ENCODE results near the gene TEAD1. TPM values are rescaled to one million over a fixed set of nuclear protein-coding genes. Genes with fewer than 3 reads are reported as not detected.

Gene TEAD1
- total and polyA plus RNA-seq, 10 of the 15 experiments (the other 5 are each of a cell fraction or from before 2014, with no cell fraction given): 0.01 to 0.59 (median 0.04) TPM; not detected in 6

GRCh38 chr11:12794576-12795230 is 120.5 kb downstream of the TEAD1 start:
- Histone ChIP-seq H3K4me3 (no peak overlapping the region), H3K4me2 (ENCODE audit: control insufficient read depth, insufficient read depth) (no peak overlapping the region), H3K9ac (ENCODE audit: control insufficient read depth, insufficient read depth, low read length) (no peak overlapping the region), H2AFZ (ENCODE audit: control insufficient read depth, low read depth, low read length) (no peak overlapping the region), H3K9me3 (replicated peaks; ENCODE audit: control insufficient read depth, insufficient read depth, low read length) (no peaks in the 10 kb centered on the region), H3K27me3 (replicated peaks in 1 of 2; ENCODE audit: control insufficient read depth in 2 of 2, insufficient read depth in 2 of 2, low read length in 1 of 2) (no peaks in the 10 kb centered on the region; a peak in 3 of 4 replicates), H4K20me1 (ENCODE audit: control insufficient read depth, insufficient read depth) (no peaks in the 10 kb centered on the region), H3K4me1 (ENCODE audit: control insufficient read depth, insufficient read depth, low read length) (no peaks in the 10 kb centered on the region), H3K27ac (ENCODE audit: control insufficient read depth, insufficient read depth) (no peak overlapping the region), H3K36me3 (ENCODE audit: control insufficient read depth in 2 of 2, insufficient read depth in 2 of 2, low read length in 1 of 2) (no peaks in the 10 kb centered on the region), H3K79me2 (ENCODE audit: control insufficient read depth, insufficient read depth, low read length) (no peaks in the 10 kb centered on the region)
- intact Hi-C loops (cut with micrococcal nuclease; ENCODE audit: unreplicated experiment) (no loop called here), in situ Hi-C loops (cut with MboI) (no loop called here)
- CTCF ChIA-PET: interaction anchor here (1.0 kb wide), 1 partner anchor 20 kb away, joined by 3 read pairs; no protein-coding TSS in a partner anchor
- RAD21 ChIA-PET (ENCODE audit: unreplicated experiment): no interaction called here
- FAIRE-seq (no peak), ATAC-seq (no peak), DNase-seq (ENCODE audit: low read depth, low spot score) (no peak)
- POLR2A ChIA-PET: no interaction called here
- 50% methylated on average over 7 of the region's 7 CpGs for WGBS (ENCODE audit: insufficient coverage, insufficient replicate concordance, low lambda C conversion rate, missing lambda C conversion rate)
- BruUV-seq (replicated peaks): no TSS peak
- TF ChIP-seq BMI1 (IDR thresholded peaks at IDR 0.05; ENCODE audit: borderline replicate concordance): no peak
- no peak for TF ChIP-seq RB1 (IDR thresholded peaks at IDR 0.05; ENCODE audit: borderline replicate concordance)
- TF ChIP-seq SIN3A (IDR thresholded peaks at IDR 0.05; ENCODE audit: low read depth, low read length): no peak
- TF ChIP-seq EZH2 (IDR thresholded peaks at IDR 0.05; ENCODE audit: borderline replicate concordance, control insufficient read depth, low read depth, low read length): no peak
- no peak for TF ChIP-seq KDM1A (IDR thresholded peaks at IDR 0.05; ENCODE audit: borderline replicate concordance)
- no peak for TF ChIP-seq NR2C1 (IDR thresholded peaks at IDR 0.05)
- no peak for TF ChIP-seq POU2F2 (IDR thresholded peaks at IDR 0.05; ENCODE audit: borderline replicate concordance, low read depth, low read length)
- TF ChIP-seq YY1 (IDR thresholded peaks at IDR 0.05; ENCODE audit: low read depth, low read length): no peak
- no peak for TF ChIP-seq NFYB (IDR thresholded peaks at IDR 0.05; ENCODE audit: insufficient read depth, low read depth, low read length)
- SMC1A ChIA-PET (ENCODE audit: uncharacterized antibody, unreplicated experiment): no interaction called here
